Measurements from ENCODE around the gene MRE11. TPM values are rescaled to one million over a fixed set of nuclear protein-coding genes. Genes with fewer than 3 reads are reported as not detected.

MRE11 gene
- total RNA-seq, 1 experiment from 2014 or later, result 20.1 TPM

- H3K36me3 ChIP-seq (ENCODE audit: low read depth, low read length), result no peaks in the 10 kb centered on the region
- TF ChIP-seq CTCF (conservative IDR thresholded peaks at IDR 0.05; ENCODE audit: low read depth, low read length) (no peak), EZH2phosphoT487 (IDR thresholded peaks at IDR 0.05; ENCODE audit: borderline replicate concordance, low read length) (no peak)
- BruUV-seq (replicated peaks), result no TSS peak
- ATAC-seq, result no peak
- H3K4me2 ChIP-seq (ENCODE audit: low read length), result no peak overlapping the region
- no peak for DNase-seq
- no peak overlapping the region for H2AFZ ChIP-seq (ENCODE audit: low read length)
- H3K27ac ChIP-seq (ENCODE audit: low read length), result no peak overlapping the region
- H3K4me3 ChIP-seq (ENCODE audit: low read length), result no peak overlapping the region
- intact Hi-C loops (cut with micrococcal nuclease), result no loop called here
- no peaks in the 10 kb centered on the region for H3K79me2 ChIP-seq (ENCODE audit: low read length)
- CTCF ChIA-PET, result no interaction called here
- H3K27me3 ChIP-seq (ENCODE audit: low read length), result no peaks in the 10 kb centered on the region
- POLR2A ChIA-PET (ENCODE audit: unreplicated experiment), result interaction anchor here (0.6 kb wide), 1 partner anchor 59 kb away, joined by 3 read pairs; no protein-coding TSS in a partner anchor
- no peaks in the 10 kb centered on the region for H3K9me3 ChIP-seq (ENCODE audit: low read length)
- no peak overlapping the region for H3K9ac ChIP-seq (ENCODE audit: low read length)
- no peaks in the 10 kb centered on the region for H3F3A ChIP-seq (ENCODE audit: low read length, unreplicated experiment)
- H3K9me2 ChIP-seq (replicated peaks; ENCODE audit: low read length), result no peaks in the 10 kb centered on the region
- no peaks in the 10 kb centered on the region for H4K20me1 ChIP-seq (ENCODE audit: low read length)
- no peaks in the 10 kb centered on the region for H3K4me1 ChIP-seq (ENCODE audit: insufficient read depth, low read length)
Observed at GRCh38 chr11:94524341-94524740, 30.7 kb upstream of the MRE11 start.

- ChIA-PET CTCF (interaction anchor here (0.5 to 1.4 kb wide), 5 partner anchors 11 to 626 kb away, joined by 4 to 6 read pairs (median 4); partner anchors contain the start of gene FUT4), POLR2A (ENCODE audit: unreplicated experiment) (interaction anchor here (0.5 to 0.6 kb wide), 3 partner anchors 12 to 738 kb away, joined by 3 to 5 read pairs (median 3); partner anchors contain the start of gene MED17)
- Histone ChIP-seq H3K79me2 (ENCODE audit: low read length) (no peaks in the 10 kb centered on the region), H3K9ac (ENCODE audit: low read length) (no peak overlapping the region), H3K27me3 (ENCODE audit: low read length) (no peaks in the 10 kb centered on the region), H3K9me3 (ENCODE audit: low read length) (no peaks in the 10 kb centered on the region), H3K9me2 (replicated peaks; ENCODE audit: low read length) (no peaks in the 10 kb centered on the region), H3K4me2 (ENCODE audit: low read length) (no peak overlapping the region), H2AFZ (ENCODE audit: low read length) (no peak overlapping the region), H3K4me3 (ENCODE audit: low read length) (no peak overlapping the region), H3K36me3 (ENCODE audit: low read depth, low read length) (no peaks in the 10 kb centered on the region), H4K20me1 (ENCODE audit: low read length) (no peaks in the 10 kb centered on the region), H3K4me1 (ENCODE audit: insufficient read depth, low read length) (no peaks in the 10 kb centered on the region), H3K27ac (ENCODE audit: low read length) (no peak overlapping the region), H3F3A (ENCODE audit: low read length, unreplicated experiment) (no peaks in the 10 kb centered on the region)
- TF ChIP-seq EZH2phosphoT487 (IDR thresholded peaks at IDR 0.05; ENCODE audit: borderline replicate concordance, low read length), result no peak
- peak; percentile 76 for TF ChIP-seq CTCF (conservative IDR thresholded peaks at IDR 0.05; ENCODE audit: low read depth, low read length)
- peak; percentile 56 for DNase-seq
- no TSS peak for BruUV-seq (replicated peaks)
- ATAC-seq, result peak; percentile 84
- intact Hi-C loops (cut with micrococcal nuclease), result no loop called here
Observed at GRCh38 chr11:94521684-94522083, 28.0 kb upstream of the MRE11 start.

GRCh38 chr11:94519478-94520084, 25.9 kb upstream of the MRE11 start:
- ChIA-PET CTCF (interaction anchor here (0.6 kb wide), 1 partner anchor 1899 kb away, joined by 4 read pairs; no protein-coding TSS in a partner anchor), POLR2A (ENCODE audit: unreplicated experiment) (no interaction called here)
- H4K20me1 ChIP-seq (ENCODE audit: low read length), result no peaks in the 10 kb centered on the region
- intact Hi-C loops (cut with micrococcal nuclease), result loop anchor here (1.0 kb wide), 2 partner anchors 44 to 84 kb away; no protein-coding TSS in a partner anchor
- no peaks in the 10 kb centered on the region for H3K79me2 ChIP-seq (ENCODE audit: low read length)
- TF ChIP-seq EZH2 (IDR thresholded peaks at IDR 0.05; ENCODE audit: low read length, unreplicated experiment) (no peak), CTCF (conservative IDR thresholded peaks at IDR 0.05; ENCODE audit: low read depth, low read length) (peak; percentile 86), EZH2phosphoT487 (IDR thresholded peaks at IDR 0.05; ENCODE audit: borderline replicate concordance, low read length) (no peak)
- H3K4me3 ChIP-seq (ENCODE audit: low read length), result no peak overlapping the region; the same call in 1 of the 2 replicates
- no peaks in the 10 kb centered on the region for H3K4me1 ChIP-seq (ENCODE audit: insufficient read depth, low read length)
- ATAC-seq, result peak; percentile 64
- DNase-seq, result peak; percentile 76
- H3K9me2 ChIP-seq (replicated peaks; ENCODE audit: low read length), result no peaks in the 10 kb centered on the region
- no TSS peak for BruUV-seq (replicated peaks)
- H3K27ac ChIP-seq (ENCODE audit: low read length), result no peak overlapping the region
- no peaks in the 10 kb centered on the region for H3K36me3 ChIP-seq (ENCODE audit: low read depth, low read length)
- peak overlapping the region; percentile 51 for H3K4me2 ChIP-seq (ENCODE audit: low read length)
- H3K27me3 ChIP-seq (ENCODE audit: low read length), result no peaks in the 10 kb centered on the region
- H2AFZ ChIP-seq (ENCODE audit: low read length), result peak overlapping the region; percentile 66
- H3F3A ChIP-seq (ENCODE audit: low read length, unreplicated experiment), result no peaks in the 10 kb centered on the region
- no peak overlapping the region for H3K9ac ChIP-seq (ENCODE audit: low read length)
- no peaks in the 10 kb centered on the region for H3K9me3 ChIP-seq (ENCODE audit: low read length)
